ENCODE measurements around the gene BTG4. TPM values are rescaled to one million over a fixed set of nuclear protein-coding genes. Genes with fewer than 3 reads are reported as not detected.
A peak's percentile ranks its signal among the peaks of the same experiment; 100 is the strongest.

BTG4 gene
- total RNA-seq, 1 donor from 2014 or later, result not detected

GRCh38 chr11:111457731-111458368 lies 54.3 kb downstream of the BTG4 start:
- FAIRE-seq, result no peak
- DNase-seq (ENCODE audit: low spot score in 2 of 2), result no peak

GRCh38 chr11:111456859-111457730 lies 55.1 kb downstream of the BTG4 start:
- FAIRE-seq (no peak), DNase-seq (ENCODE audit: low spot score in 2 of 2) (no peak)

GRCh38 chr11:111456086-111456858 lies 55.9 kb downstream of the BTG4 start:
- DNase-seq (ENCODE audit: low spot score in 2 of 2) (no peak), FAIRE-seq (no peak)

- no peak for FAIRE-seq
- DNase-seq (ENCODE audit: low spot score in 2 of 2), result no peak
These were observed 56.7 kb downstream of the BTG4 start for GRCh38 chr11:111455291-111456085.

- FAIRE-seq, result no peak
- peak; percentile 37 to 55 for DNase-seq (ENCODE audit: low spot score in 2 of 2)
These were observed 57.5 kb downstream of the BTG4 start for GRCh38 chr11:111454561-111455192.

GRCh38 chr11:111452817-111453552 lies 59.2 kb downstream of the BTG4 start:
- DNase-seq (ENCODE audit: low spot score in 2 of 2) (no peak), FAIRE-seq (no peak)

- DNase-seq (ENCODE audit: low spot score in 2 of 2) (no peak), FAIRE-seq (no peak)
These were observed 60.0 kb downstream of the BTG4 start for GRCh38 chr11:111452146-111452545.

- no peak for FAIRE-seq
- no peak for DNase-seq (ENCODE audit: low spot score in 2 of 2)
These were observed 61.5 kb downstream of the BTG4 start for GRCh38 chr11:111450480-111451320.

- no peak for FAIRE-seq
These were observed 62.3 kb downstream of the BTG4 start for GRCh38 chr11:111449696-111450479.

GRCh38 chr11:111448831-111449557 lies 63.2 kb downstream of the BTG4 start:
- FAIRE-seq, result no peak
- no peak for DNase-seq (ENCODE audit: low spot score in 2 of 2)

More at GRCh38 chr11:111449696-111450479, 62.3 kb downstream of the BTG4 start:
- no peak for DNase-seq (ENCODE audit: low spot score in 2 of 2)

GRCh38 chr11:111448414-111448813 lies 63.8 kb downstream of the BTG4 start:
- DNase-seq (ENCODE audit: low spot score in 2 of 2), result no peak
- no peak for FAIRE-seq

- no peak for DNase-seq (ENCODE audit: low spot score in 2 of 2)
- no peak for FAIRE-seq
These were observed 64.3 kb downstream of the BTG4 start for GRCh38 chr11:111447931-111448330.

GRCh38 chr11:111447112-111447471 lies 65.1 kb downstream of the BTG4 start:
- no peak for DNase-seq (ENCODE audit: low spot score in 2 of 2)
- FAIRE-seq, result no peak

GRCh38 chr11:111446404-111447111 lies 65.6 kb downstream of the BTG4 start:
- peak; percentile 89 for FAIRE-seq
- DNase-seq (ENCODE audit: low spot score in 2 of 2), result peak; percentile 75 to 88

GRCh38 chr11:111445586-111445985 lies 66.6 kb downstream of the BTG4 start:
- FAIRE-seq (no peak), DNase-seq (ENCODE audit: low spot score in 2 of 2) (no peak)
